ENCODE measurements around the gene PFDN4. TPM values are rescaled to one million over a fixed set of nuclear protein-coding genes. Genes with fewer than 3 reads are reported as not detected.

The PFDN4 gene
- total and polyA plus RNA-seq, 2 of the 13 experiments (the other 11 are each of a cell fraction or from before 2014, with no cell fraction given): 59.8 to 227 TPM

DNA sequence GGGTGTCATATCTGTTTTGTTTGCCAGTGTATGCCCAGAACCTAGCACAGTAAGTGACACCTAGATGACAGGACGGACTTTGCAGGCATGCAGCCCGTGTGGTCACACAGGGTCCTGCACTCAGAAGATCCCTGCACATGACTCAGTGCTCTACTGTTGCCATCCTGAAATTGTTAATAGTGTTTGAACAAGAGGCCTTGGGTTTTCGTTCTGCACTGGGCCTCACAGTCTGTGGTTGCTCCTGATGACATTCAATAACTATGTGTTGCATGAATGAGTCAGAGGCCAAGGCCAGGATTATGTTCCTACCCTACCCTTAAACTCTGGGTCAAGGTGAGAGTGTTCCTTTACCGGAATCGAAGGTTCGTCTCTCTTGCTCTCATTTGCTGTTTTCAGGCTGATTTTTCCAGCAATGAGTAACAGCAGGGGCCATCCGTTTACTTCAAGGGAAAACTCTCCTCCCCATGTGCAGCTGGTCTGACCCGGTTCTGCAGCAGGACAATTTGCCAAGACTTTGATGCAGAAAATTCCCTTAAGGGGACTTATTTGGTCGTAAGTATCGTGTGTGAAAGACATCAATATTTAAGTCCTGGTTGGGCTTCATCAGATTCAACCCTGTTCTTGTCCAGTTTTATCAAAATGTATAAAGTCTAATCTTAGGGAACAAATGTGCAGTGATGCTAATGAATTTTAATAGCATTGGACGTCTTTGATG lies 13.0 kb upstream of the PFDN4 start (continued):
- TF ChIP-seq NPAS2 (CRISPR knock-in tag; IDR thresholded peaks at IDR 0.05; ENCODE audit: borderline replicate concordance) (no peak), ZSCAN20 (CRISPR knock-in tag; IDR thresholded peaks at IDR 0.05; ENCODE audit: borderline replicate concordance) (no peak), POLR2A (IDR thresholded peaks at IDR 0.05; ENCODE audit: insufficient read depth in 1 of 2, low read depth in 2 of 2, low read length in 2 of 2) (peak in 1 of 2 experiments; percentile 45; a peak in 1 of 4 replicates), MYNN (CRISPR knock-in tag; IDR thresholded peaks at IDR 0.05; ENCODE audit: low read depth) (peak; percentile 75; the same call in 1 of the 2 replicates), SMAD9 (CRISPR knock-in tag; IDR thresholded peaks at IDR 0.05) (peak; percentile 91; the same call in 1 of the 2 replicates), XRCC5 (optimal IDR thresholded peaks at IDR 0.05; ENCODE audit: low read length) (peak; percentile 94), TERF1 (CRISPR knock-in tag; IDR thresholded peaks at IDR 0.05) (no peak), GABPB1 (CRISPR knock-in tag; IDR thresholded peaks at IDR 0.05) (peak; percentile 65; the same call in 1 of the 2 replicates), SRY (CRISPR knock-in tag; IDR thresholded peaks at IDR 0.05) (no peak; the same call in 1 of the 2 replicates), HOXA3 (CRISPR knock-in tag; IDR thresholded peaks at IDR 0.05) (peak; percentile 92), ZNF441 (CRISPR knock-in tag; IDR thresholded peaks at IDR 0.05; ENCODE audit: borderline replicate concordance) (peak; percentile 92), IRF2 (CRISPR knock-in tag; IDR thresholded peaks at IDR 0.05) (peak; percentile 97), KMT2A (CRISPR knock-in tag; IDR thresholded peaks at IDR 0.05) (no peak), ZNF30 (CRISPR knock-in tag; IDR thresholded peaks at IDR 0.05) (no peak)
- TF ChIP-seq, protein P1, sequence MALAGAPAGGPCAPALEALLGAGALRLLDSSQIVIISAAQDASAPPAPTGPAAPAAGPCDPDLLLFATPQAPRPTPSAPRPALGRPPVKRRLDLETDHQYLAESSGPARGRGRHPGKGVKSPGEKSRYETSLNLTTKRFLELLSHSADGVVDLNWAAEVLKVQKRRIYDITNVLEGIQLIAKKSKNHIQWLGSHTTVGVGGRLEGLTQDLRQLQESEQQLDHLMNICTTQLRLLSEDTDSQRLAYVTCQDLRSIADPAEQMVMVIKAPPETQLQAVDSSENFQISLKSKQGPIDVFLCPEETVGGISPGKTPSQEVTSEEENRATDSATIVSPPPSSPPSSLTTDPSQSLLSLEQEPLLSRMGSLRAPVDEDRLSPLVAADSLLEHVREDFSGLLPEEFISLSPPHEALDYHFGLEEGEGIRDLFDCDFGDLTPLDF (CRISPR knock-in tag; IDR thresholded peaks at IDR 0.05): no peak
- TF ChIP-seq, protein P2, sequence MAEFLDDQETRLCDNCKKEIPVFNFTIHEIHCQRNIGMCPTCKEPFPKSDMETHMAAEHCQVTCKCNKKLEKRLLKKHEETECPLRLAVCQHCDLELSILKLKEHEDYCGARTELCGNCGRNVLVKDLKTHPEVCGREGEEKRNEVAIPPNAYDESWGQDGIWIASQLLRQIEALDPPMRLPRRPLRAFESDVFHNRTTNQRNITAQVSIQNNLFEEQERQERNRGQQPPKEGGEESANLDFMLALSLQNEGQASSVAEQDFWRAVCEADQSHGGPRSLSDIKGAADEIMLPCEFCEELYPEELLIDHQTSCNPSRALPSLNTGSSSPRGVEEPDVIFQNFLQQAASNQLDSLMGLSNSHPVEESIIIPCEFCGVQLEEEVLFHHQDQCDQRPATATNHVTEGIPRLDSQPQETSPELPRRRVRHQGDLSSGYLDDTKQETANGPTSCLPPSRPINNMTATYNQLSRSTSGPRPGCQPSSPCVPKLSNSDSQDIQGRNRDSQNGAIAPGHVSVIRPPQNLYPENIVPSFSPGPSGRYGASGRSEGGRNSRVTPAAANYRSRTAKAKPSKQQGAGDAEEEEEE (CRISPR knock-in tag; IDR thresholded peaks at IDR 0.05; ENCODE audit: borderline replicate concordance): no peak; the same call in 1 of the 2 replicates
- TF ChIP-seq, protein P3, sequence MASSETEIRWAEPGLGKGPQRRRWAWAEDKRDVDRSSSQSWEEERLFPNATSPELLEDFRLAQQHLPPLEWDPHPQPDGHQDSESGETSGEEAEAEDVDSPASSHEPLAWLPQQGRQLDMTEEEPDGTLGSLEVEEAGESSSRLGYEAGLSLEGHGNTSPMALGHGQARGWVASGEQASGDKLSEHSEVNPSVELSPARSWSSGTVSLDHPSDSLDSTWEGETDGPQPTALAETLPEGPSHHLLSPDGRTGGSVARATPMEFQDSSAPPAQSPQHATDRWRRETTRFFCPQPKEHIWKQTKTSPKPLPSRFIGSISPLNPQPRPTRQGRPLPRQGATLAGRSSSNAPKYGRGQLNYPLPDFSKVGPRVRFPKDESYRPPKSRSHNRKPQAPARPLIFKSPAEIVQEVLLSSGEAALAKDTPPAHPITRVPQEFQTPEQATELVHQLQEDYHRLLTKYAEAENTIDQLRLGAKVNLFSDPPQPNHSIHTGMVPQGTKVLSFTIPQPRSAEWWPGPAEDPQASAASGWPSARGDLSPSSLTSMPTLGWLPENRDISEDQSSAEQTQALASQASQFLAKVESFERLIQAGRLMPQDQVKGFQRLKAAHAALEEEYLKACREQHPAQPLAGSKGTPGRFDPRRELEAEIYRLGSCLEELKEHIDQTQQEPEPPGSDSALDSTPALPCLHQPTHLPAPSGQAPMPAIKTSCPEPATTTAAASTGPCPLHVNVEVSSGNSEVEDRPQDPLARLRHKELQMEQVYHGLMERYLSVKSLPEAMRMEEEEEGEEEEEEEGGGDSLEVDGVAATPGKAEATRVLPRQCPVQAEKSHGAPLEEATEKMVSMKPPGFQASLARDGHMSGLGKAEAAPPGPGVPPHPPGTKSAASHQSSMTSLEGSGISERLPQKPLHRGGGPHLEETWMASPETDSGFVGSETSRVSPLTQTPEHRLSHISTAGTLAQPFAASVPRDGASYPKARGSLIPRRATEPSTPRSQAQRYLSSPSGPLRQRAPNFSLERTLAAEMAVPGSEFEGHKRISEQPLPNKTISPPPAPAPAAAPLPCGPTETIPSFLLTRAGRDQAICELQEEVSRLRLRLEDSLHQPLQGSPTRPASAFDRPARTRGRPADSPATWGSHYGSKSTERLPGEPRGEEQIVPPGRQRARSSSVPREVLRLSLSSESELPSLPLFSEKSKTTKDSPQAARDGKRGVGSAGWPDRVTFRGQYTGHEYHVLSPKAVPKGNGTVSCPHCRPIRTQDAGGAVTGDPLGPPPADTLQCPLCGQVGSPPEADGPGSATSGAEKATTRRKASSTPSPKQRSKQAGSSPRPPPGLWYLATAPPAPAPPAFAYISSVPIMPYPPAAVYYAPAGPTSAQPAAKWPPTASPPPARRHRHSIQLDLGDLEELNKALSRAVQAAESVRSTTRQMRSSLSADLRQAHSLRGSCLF (CRISPR knock-in tag; IDR thresholded peaks at IDR 0.05; ENCODE audit: borderline replicate concordance): no peak; the same call in 1 of the 2 replicates
- TF ChIP-seq, protein P4, sequence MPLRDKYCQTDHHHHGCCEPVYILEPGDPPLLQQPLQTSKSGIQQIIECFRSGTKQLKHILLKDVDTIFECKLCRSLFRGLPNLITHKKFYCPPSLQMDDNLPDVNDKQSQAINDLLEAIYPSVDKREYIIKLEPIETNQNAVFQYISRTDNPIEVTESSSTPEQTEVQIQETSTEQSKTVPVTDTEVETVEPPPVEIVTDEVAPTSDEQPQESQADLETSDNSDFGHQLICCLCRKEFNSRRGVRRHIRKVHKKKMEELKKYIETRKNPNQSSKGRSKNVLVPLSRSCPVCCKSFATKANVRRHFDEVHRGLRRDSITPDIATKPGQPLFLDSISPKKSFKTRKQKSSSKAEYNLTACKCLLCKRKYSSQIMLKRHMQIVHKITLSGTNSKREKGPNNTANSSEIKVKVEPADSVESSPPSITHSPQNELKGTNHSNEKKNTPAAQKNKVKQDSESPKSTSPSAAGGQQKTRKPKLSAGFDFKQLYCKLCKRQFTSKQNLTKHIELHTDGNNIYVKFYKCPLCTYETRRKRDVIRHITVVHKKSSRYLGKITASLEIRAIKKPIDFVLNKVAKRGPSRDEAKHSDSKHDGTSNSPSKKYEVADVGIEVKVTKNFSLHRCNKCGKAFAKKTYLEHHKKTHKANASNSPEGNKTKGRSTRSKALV (CRISPR knock-in tag; IDR thresholded peaks at IDR 0.05): peak; percentile 36; the same call in 1 of the 2 replicates
